Tibial nerve (tissue), 3 donors: Measurements from ENCODE around the gene ITGA3.

Experiments used
- POLR2A ChIP-seq, 2 donors: fragments of 450-650 bp; IDR thresholded peaks; one replicate each; pipeline ENCODE4 v1.6.1; 2017; ENCODE audit warnings: antibody characterized with exemption in 2 of 2, mild to moderate bottlenecking in 2 of 2, moderate library complexity in 2 of 2
- TF ChIP-seq, protein P1 (sequence below), 5 experiments: fragments of 200-600 bp in 3 of 5; fragments of 450-650 bp in 2 of 5; sonication (generic) in 3 of 5; IDR thresholded peaks; one replicate each; pipeline ENCODE4 v1.5.1; 2016 to 2019; ENCODE audit warnings: antibody characterized with exemption in 5 of 5, mild to moderate bottlenecking in 3 of 5, moderate library complexity in 2 of 5

DNA sequence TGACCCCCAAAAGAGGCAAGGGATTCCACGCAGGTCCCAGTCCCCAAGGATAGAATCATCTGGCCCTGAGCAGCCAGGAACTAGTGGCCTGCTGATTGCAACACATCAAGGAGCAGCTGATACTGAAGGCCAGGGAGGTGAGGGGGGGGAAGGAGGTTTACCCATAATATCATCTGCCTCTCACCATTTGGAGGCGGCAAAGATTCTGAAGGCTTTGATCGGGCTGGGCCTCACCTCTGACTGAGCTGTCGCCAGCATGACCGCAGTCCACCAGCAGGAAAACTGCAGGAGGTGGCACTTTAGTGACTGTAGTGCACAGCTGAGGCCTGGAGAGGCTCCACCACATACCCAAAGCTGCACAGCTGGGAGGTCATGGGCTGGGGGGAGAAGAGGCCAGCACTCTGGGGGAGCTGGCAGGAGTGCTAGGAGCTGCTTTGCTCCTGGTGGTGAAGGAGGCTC is 20.5 kb upstream of the ITGA3 start:
- TF ChIP-seq POLR2A (IDR thresholded peaks at IDR 0.05) = no peak
- TF ChIP-seq, protein P1, sequence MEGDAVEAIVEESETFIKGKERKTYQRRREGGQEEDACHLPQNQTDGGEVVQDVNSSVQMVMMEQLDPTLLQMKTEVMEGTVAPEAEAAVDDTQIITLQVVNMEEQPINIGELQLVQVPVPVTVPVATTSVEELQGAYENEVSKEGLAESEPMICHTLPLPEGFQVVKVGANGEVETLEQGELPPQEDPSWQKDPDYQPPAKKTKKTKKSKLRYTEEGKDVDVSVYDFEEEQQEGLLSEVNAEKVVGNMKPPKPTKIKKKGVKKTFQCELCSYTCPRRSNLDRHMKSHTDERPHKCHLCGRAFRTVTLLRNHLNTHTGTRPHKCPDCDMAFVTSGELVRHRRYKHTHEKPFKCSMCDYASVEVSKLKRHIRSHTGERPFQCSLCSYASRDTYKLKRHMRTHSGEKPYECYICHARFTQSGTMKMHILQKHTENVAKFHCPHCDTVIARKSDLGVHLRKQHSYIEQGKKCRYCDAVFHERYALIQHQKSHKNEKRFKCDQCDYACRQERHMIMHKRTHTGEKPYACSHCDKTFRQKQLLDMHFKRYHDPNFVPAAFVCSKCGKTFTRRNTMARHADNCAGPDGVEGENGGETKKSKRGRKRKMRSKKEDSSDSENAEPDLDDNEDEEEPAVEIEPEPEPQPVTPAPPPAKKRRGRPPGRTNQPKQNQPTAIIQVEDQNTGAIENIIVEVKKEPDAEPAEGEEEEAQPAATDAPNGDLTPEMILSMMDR (IDR thresholded peaks at IDR 0.05) = no peak
